B cell (primary cell): Measurements from ENCODE around the gene MCF2L. TPM values are rescaled to one million over a fixed set of nuclear protein-coding genes. Genes with fewer than 3 reads are reported as not detected.

ENCODE experiments used
- ATAC-seq: fragments of 200-7000 bp; cut with Tn5 transposase; one replicate; pipeline ENCODE4 v1.10.0; 2021; ENCODE audit warnings: low read depth, mild to moderate bottlenecking, moderate number of reproducible peaks, moderate library complexity
- CTCF ChIA-PET: fragments of 350-600 bp; sonication (Branson Sonifier 250); formaldehyde crosslinking; loops from one replicate; lab custom pipeline; 2021; ENCODE audit warnings: antibody characterized with exemption, inconsistent platforms; lab: Charles Lee
- POLR2A ChIA-PET: fragments of 350-600 bp; sonication (Branson Sonifier 250); formaldehyde crosslinking; loops from one replicate; lab custom pipeline; 2021; ENCODE audit warnings: antibody characterized with exemption; lab: Charles Lee
- DNase-seq: peaks from one replicate; pipeline ENCODE4 v3.0.0; 2013
- H2AFZ ChIP-seq: 2 replicates; pipeline ENCODE4 v1.6.1; 2012; ENCODE audit warnings: mild to moderate bottlenecking, low read depth, low read length; ENCODE audit not compliant: insufficient read depth, poor library complexity, severe bottlenecking
- H3K27ac ChIP-seq, 2 donors: 1 replicate in 1 of 2; 2 replicates in 1 of 2; pipeline ENCODE4 v1.5.1; 2012 to 2013; ENCODE audit warnings: low read length in 2 of 2, mild to moderate bottlenecking in 2 of 2, moderate library complexity in 1 of 2
- H3K27me3 ChIP-seq, 4 experiments: fragments of 200-600 bp in 1 of 4; sonication (generic) in 1 of 4; replicated peaks in 1 of 4; 1 replicate in 2 of 4; 2 replicates in 2 of 4; pipeline versions ENCODE4 v1.6.1 to v1.7.0; 2013 to 2016; ENCODE audit warnings: low read length in 3 of 4, mild to moderate bottlenecking in 2 of 4, mixed read lengths in 1 of 4, moderate library complexity in 1 of 4; ENCODE audit not compliant: insufficient read depth in 4 of 4, control insufficient read depth in 3 of 4; ENCODE audit errors: control extremely low read depth in 1 of 4
- H3K36me3 ChIP-seq, 2 experiments: replicated peaks in 1 of 2; 1 replicate in 1 of 2; 2 replicates in 1 of 2; pipeline versions ENCODE4 v1.6.1 to v1.7.1; 2013; ENCODE audit warnings: low read length in 1 of 2; ENCODE audit not compliant: insufficient read depth in 2 of 2, control insufficient read depth in 1 of 2; ENCODE audit errors: control extremely low read depth in 1 of 2, extremely low read depth in 1 of 2
- H3K4me1 ChIP-seq, 2 donors: fragments of 200-600 bp in 1 of 2; sonication (generic) in 1 of 2; 1 replicate in 1 of 2; 2 replicates in 1 of 2; pipeline versions ENCODE4 v1.5.1 to v1.6.1; 2013 to 2017; ENCODE audit warnings: low read length in 2 of 2; ENCODE audit not compliant: control insufficient read depth in 2 of 2, insufficient read depth in 2 of 2
- H3K4me2 ChIP-seq: replicated peaks from 2 replicates; pipeline ENCODE3; 2012; ENCODE audit warnings: mild to moderate bottlenecking, low read depth, low read length; ENCODE audit not compliant: poor library complexity, severe bottlenecking
- H3K4me3 ChIP-seq, 5 experiments: fragments of 200-600 bp in 1 of 5; sonication (generic) in 1 of 5; 1 replicate in 3 of 5; 2 replicates in 2 of 5; pipeline versions ENCODE4 v1.5.1 to v1.7.0; 2011 to 2016; ENCODE audit warnings: low read length in 4 of 5, mild to moderate bottlenecking in 4 of 5, low read depth in 2 of 5, control low read depth in 1 of 5, moderate library complexity in 1 of 5; ENCODE audit not compliant: insufficient read depth in 1 of 5; ENCODE audit errors: control extremely low read depth in 1 of 5, extremely low read depth in 1 of 5
- H3K79me2 ChIP-seq: fragments of 200-600 bp; sonication (generic); one replicate; pipeline ENCODE4 v1.6.0; 2016; ENCODE audit warnings: low read length; ENCODE audit not compliant: control insufficient read depth, insufficient read depth
- H3K9ac ChIP-seq: fragments of 200-600 bp; sonication (generic); 2 replicates; pipeline ENCODE4 v1.6.1; 2017; ENCODE audit warnings: mild to moderate bottlenecking, low read length, moderate library complexity
- H3K9me3 ChIP-seq, 3 donors: one replicate each; pipeline versions ENCODE4 v1.6.1 to v1.7.1; 2013; ENCODE audit warnings: low read length in 2 of 3; ENCODE audit not compliant: control insufficient read depth in 2 of 3, insufficient read depth in 1 of 3; ENCODE audit errors: control extremely low read depth in 1 of 3
- H4K20me1 ChIP-seq: 2 replicates; pipeline ENCODE4 v1.6.0; 2012; ENCODE audit warnings: mild to moderate bottlenecking, low read length; ENCODE audit not compliant: insufficient read depth, control insufficient read depth, poor library complexity, severe bottlenecking
- H3K27ac Mint-ChIP-seq: one replicate; pipeline ENCODE4 v1.8.0; 2021; ENCODE audit warnings: mixed read lengths
- H3K27me3 Mint-ChIP-seq: one replicate; pipeline ENCODE4 v1.8.0; 2021; ENCODE audit warnings: mixed read lengths
- H3K4me1 Mint-ChIP-seq: one replicate; pipeline ENCODE4 v1.8.0; 2021; ENCODE audit warnings: mixed read lengths
- H3K4me3 Mint-ChIP-seq: one replicate; pipeline ENCODE4 v1.8.0; 2021; ENCODE audit warnings: mixed read lengths
- H3K9me3 Mint-ChIP-seq: one replicate; pipeline ENCODE4 v1.8.0; 2022; ENCODE audit warnings: mixed read lengths; ENCODE audit not compliant: insufficient read depth
- CTCF ChIP-seq: fragments of 200-600 bp; IDR thresholded peaks from one replicate; pipeline ENCODE4 v1.8.0; 2022; ENCODE audit warnings: antibody characterized with exemption, mild to moderate bottlenecking
- EZH2 ChIP-seq: IDR thresholded peaks from 2 replicates; pipeline ENCODE4 v1.6.1; 2012; ENCODE audit warnings: borderline replicate concordance, low read depth, mild to moderate bottlenecking, moderate library complexity, low read length; ENCODE audit not compliant: insufficient read depth, poor library complexity, severe bottlenecking
- WGBS: methylation state at CpG from one replicate; pipeline ENCODE4 v1.1.5; 2013; ENCODE audit warnings: missing lambda C conversion rate; ENCODE audit not compliant: insufficient coverage; 5-methylcytosine and 5-hydroxymethylcytosine counted together
- intact Hi-C: fragments of 100-400 bp; cut with micrococcal nuclease; formaldehyde crosslinking; loops from one replicate; pipeline ENCODE4 v1.10.0; 2022
- polyA plus RNA-seq: library from polyadenylated mRNA; depleted of rRNA; stranded (reverse); fragments of >200 nt; gene quantifications from 2 replicates; pipeline ENCODE4 v1.2.3, GENCODE V29; 2012
- total RNA-seq, 2 donors: library from RNA; stranded (reverse); fragments of 120-200 nt in 1 of 2; gene quantifications; 1 replicate in 1 of 2; 2 replicates in 1 of 2; pipeline versions ENCODE4 v1.2.3 to v1.2.4, GENCODE V29; 2013 to 2022

The MCF2L gene
- total and polyA plus RNA-seq, 2 donors (not counting 1 experiment from before 2014, with no cell fraction given) = 3.7 to 8.2 TPM

DNA sequence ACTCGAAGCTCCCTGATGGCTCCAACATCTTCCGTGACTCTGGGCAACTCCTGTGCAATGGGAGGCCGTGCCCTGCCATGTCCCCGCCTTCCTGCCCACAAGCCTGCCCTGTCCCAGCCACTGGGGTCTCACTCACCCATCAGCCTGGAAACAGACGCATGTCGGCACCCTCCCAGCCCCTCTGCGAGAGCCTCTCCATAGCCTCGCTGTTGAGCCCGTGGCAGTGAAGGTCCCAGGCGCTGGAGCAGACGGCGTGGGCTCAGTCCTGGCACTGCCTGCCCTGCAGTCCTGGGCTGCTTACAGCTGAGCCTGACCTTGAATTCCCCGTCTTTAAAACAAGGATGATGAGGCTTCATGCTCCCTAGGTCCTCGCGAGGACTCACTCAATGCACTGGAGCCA, 37.0 kb downstream of the MCF2L start:
- TF ChIP-seq CTCF (no peak), EZH2 (no peak)
- Mint-ChIP-seq H3K4me3 (no peak overlapping the region), H3K4me1 (peaks cover 4% of the 10 kb centered on the region), H3K9me3 (no peaks in the 10 kb centered on the region), H3K27me3 (no peaks in the 10 kb centered on the region), H3K27ac (no peak overlapping the region)
- 93% methylated on average over 15 of the region's 15 CpGs for WGBS
- Histone ChIP-seq H4K20me1 (no peaks in the 10 kb centered on the region), H3K4me3 (no peak overlapping the region), H2AFZ (no peak overlapping the region), H3K27me3 (no peaks in the 10 kb centered on the region), H3K36me3 (no peaks in the 10 kb centered on the region), H3K4me2 (no peak overlapping the region), H3K27ac (no peak overlapping the region), H3K9ac (no peak overlapping the region), H3K79me2 (no peaks in the 10 kb centered on the region), H3K9me3 (peaks cover 0 to 16% (median 0%) of the 10 kb centered on the region in 3 donors), H3K4me1 (no peaks in the 10 kb centered on the region)
- ATAC-seq = no peak
- POLR2A ChIA-PET = no interaction called here
- DNase-seq = no peak
- intact Hi-C loops = no loop called here
- CTCF ChIA-PET = no interaction called here

DNA sequence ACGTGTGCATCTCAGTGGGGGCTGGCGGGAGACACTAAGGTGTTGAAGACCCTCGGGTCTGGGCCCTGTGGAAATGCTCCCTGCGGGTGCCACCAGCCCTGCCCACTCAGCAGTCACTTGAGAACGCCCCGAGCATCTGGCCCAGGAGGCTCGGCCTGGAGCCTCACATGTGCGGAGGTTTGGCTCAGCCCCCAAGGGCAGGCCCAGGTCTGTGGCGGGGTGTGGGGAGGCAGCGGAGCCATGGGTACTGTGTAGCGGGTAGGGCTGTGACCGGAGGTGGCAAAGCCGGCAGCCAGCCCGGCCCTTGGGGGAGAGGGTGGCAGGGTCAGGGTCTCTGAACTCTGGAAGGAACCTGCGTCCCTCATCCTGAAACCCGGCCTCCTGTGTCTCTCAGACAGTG, 37.6 kb downstream of the MCF2L start:
- Histone ChIP-seq H3K4me2 (no peak overlapping the region), H3K36me3 (no peaks in the 10 kb centered on the region), H3K27ac (no peak overlapping the region), H4K20me1 (no peaks in the 10 kb centered on the region), H3K27me3 (no peaks in the 10 kb centered on the region), H3K4me1 (no peaks in the 10 kb centered on the region), H3K79me2 (no peaks in the 10 kb centered on the region), H2AFZ (no peak overlapping the region), H3K9me3 (peaks cover 0 to 16% (median 0%) of the 10 kb centered on the region in 3 donors), H3K4me3 (no peak overlapping the region), H3K9ac (no peak overlapping the region)
- 86% methylated on average over 12 of the region's 16 CpGs for WGBS
- POLR2A ChIA-PET = no interaction called here
- H3K27me3 Mint-ChIP-seq = peaks cover 3% of the 10 kb centered on the region
- DNase-seq (no peak), ATAC-seq (no peak)
- H3K27ac Mint-ChIP-seq = no peak overlapping the region
- H3K4me3 Mint-ChIP-seq = no peak overlapping the region
- CTCF ChIA-PET = no interaction called here
- peaks cover 6% of the 10 kb centered on the region for H3K4me1 Mint-ChIP-seq
- intact Hi-C loops = no loop called here
- no peak for TF ChIP-seq CTCF
- no peak for TF ChIP-seq EZH2
- no peaks in the 10 kb centered on the region for H3K9me3 Mint-ChIP-seq
